Mammary epithelial cell (primary cell): ENCODE data around the gene UBE4B.

ENCODE experiments used
- CTCF ChIP-seq, 2 donors: IDR thresholded peaks in 1 of 2; conservative IDR thresholded peaks in 1 of 2; 2 replicates each; pipeline ENCODE4 v1.5.1; 2011 to 2012; ENCODE audit warnings: inconsistent platforms in 2 of 2, low read length in 2 of 2, mild to moderate bottlenecking in 2 of 2, control low read depth in 1 of 2, low read depth in 1 of 2; ENCODE audit not compliant: insufficient read depth in 1 of 2; ENCODE audit errors: extremely low read depth in 1 of 2
- EZH2 ChIP-seq: IDR thresholded peaks from 2 replicates; pipeline ENCODE4 v1.6.1; 2012; ENCODE audit warnings: low read length, inconsistent platforms, borderline replicate concordance

GRCh38 chr1:10019561-10019960, 13.2 kb upstream of the UBE4B start:
- no peak for TF ChIP-seq CTCF (conservative IDR thresholded peaks at IDR 0.05 in 1 of 2, IDR thresholded peaks at IDR 0.05 in 1 of 2; ENCODE audit: extremely low read depth in 1 of 2, insufficient read depth in 1 of 2, low read depth in 1 of 2, low read length in 2 of 2)
- TF ChIP-seq EZH2 = no peak
